Testis (tissue), 2 donors: ENCODE data around the gene ELAC2.

ENCODE experiments used
- POLR2A ChIP-seq: fragments of 450-650 bp; IDR thresholded peaks from one replicate; pipeline ENCODE4 v1.6.1; 2017; ENCODE audit warnings: antibody characterized with exemption, mild to moderate bottlenecking, moderate library complexity
- TF ChIP-seq, protein P1 (sequence below), 3 experiments: fragments of 450-650 bp in 2 of 3; fragments of 200-600 bp in 1 of 3; sonication (generic) in 1 of 3; IDR thresholded peaks; one replicate each; pipeline ENCODE4 v1.5.1; 2016 to 2019; ENCODE audit warnings: antibody characterized with exemption in 3 of 3, mild to moderate bottlenecking in 2 of 3, moderate library complexity in 1 of 3

DNA sequence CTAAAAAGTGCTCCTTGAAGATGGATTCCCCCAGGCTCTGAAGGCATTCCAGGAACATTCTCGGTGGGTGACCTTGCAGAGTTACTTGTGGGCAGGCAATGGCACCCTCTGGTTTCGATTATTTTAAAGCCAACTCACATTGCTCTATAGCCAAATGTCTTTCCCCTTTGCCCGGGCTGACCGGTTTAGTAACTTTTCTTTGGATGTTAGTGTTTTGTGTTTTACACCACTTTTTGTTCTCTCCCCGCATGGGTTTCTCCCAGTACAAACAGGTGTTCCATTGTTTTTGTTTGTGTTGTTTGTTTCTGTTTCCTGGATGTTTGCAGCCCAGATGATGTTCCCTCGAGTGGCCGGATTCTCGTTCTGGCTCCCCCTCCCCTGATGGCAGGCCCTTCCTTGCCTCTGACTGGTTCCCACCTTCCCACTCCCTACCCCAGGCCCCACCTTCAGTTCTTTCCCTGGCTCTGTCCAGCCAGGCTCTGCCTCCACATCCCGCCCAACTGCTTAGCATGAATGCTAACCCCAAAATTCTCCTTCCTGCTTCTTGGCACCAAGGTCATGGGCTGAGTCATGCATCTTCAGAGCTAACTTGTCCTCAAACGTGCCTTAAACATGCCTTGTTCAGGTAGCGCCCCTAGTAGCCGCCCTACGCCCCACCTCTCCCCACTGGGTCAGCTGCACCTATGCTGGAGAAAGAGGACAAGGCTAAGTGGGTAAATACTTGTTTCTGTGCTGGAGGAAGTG, 40.6 kb downstream of the ELAC2 start:
- TF ChIP-seq, protein P1, sequence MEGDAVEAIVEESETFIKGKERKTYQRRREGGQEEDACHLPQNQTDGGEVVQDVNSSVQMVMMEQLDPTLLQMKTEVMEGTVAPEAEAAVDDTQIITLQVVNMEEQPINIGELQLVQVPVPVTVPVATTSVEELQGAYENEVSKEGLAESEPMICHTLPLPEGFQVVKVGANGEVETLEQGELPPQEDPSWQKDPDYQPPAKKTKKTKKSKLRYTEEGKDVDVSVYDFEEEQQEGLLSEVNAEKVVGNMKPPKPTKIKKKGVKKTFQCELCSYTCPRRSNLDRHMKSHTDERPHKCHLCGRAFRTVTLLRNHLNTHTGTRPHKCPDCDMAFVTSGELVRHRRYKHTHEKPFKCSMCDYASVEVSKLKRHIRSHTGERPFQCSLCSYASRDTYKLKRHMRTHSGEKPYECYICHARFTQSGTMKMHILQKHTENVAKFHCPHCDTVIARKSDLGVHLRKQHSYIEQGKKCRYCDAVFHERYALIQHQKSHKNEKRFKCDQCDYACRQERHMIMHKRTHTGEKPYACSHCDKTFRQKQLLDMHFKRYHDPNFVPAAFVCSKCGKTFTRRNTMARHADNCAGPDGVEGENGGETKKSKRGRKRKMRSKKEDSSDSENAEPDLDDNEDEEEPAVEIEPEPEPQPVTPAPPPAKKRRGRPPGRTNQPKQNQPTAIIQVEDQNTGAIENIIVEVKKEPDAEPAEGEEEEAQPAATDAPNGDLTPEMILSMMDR (IDR thresholded peaks at IDR 0.05), result no peak
- no peak for TF ChIP-seq POLR2A
